GM20000 (cell line): Measurements from ENCODE around the gene HSBP1.

Experiments
- DNase-seq: peaks from one replicate; pipeline ENCODE4 v3.0.0; 2012; ENCODE audit warnings: low spot score
- TF ChIP-seq, protein P1 (sequence below): IDR thresholded peaks from 2 replicates; pipeline ENCODE4 v1.5.1; 2012; ENCODE audit warnings: mild to moderate bottlenecking, control low read depth; ENCODE audit errors: extremely low read depth, missing control alignments

HSBP1 gene

DNA sequence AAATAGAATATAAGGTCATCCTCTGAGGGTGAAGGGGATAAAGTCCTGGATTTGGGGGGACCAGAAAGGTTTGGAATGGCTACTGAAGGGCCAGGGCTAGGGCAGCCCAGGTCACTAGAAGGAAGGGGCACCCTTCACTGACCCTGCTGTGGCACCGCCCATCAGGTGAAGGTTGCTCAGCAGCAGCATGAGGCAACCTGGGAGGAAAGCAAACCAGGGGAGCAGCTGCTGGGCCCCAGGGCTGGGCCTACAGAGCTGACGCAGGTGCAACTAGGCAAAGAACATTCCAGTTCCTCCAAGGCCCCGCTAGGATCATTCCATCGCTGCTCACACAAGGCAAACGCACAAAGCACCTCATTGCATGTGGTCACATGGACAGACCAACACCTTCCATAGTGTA lies 3.4 kb upstream of the HSBP1 start:
- TF ChIP-seq, protein P1, sequence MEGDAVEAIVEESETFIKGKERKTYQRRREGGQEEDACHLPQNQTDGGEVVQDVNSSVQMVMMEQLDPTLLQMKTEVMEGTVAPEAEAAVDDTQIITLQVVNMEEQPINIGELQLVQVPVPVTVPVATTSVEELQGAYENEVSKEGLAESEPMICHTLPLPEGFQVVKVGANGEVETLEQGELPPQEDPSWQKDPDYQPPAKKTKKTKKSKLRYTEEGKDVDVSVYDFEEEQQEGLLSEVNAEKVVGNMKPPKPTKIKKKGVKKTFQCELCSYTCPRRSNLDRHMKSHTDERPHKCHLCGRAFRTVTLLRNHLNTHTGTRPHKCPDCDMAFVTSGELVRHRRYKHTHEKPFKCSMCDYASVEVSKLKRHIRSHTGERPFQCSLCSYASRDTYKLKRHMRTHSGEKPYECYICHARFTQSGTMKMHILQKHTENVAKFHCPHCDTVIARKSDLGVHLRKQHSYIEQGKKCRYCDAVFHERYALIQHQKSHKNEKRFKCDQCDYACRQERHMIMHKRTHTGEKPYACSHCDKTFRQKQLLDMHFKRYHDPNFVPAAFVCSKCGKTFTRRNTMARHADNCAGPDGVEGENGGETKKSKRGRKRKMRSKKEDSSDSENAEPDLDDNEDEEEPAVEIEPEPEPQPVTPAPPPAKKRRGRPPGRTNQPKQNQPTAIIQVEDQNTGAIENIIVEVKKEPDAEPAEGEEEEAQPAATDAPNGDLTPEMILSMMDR: no peak
- DNase-seq: no peak

DNA sequence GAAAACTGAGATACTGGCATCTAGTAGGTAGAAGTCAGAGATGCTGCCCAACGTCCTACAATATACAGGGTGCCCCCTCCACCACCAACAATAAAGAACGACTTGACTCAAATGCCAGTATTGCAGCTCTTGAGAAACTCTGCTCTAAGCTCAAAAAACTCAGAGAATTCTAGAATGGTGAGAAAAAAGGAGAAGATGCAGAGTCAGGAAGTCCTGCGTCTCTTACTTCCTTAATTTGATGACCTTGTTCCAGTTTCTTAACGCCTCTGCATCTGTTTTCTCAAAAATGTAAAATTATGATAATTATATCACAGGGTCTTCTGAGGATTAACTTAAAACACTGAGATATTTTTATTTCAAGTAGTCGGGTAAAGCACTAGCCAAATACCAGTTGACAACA lies 1.7 kb upstream of the HSBP1 start:
- peak; percentile 56 for DNase-seq
- TF ChIP-seq, protein P1: no peak

- DNase-seq: no peak
- TF ChIP-seq, protein P1: no peak
These were observed 1.0 kb upstream of the HSBP1 start for GRCh38 chr16:83806731-83807130.

DNA sequence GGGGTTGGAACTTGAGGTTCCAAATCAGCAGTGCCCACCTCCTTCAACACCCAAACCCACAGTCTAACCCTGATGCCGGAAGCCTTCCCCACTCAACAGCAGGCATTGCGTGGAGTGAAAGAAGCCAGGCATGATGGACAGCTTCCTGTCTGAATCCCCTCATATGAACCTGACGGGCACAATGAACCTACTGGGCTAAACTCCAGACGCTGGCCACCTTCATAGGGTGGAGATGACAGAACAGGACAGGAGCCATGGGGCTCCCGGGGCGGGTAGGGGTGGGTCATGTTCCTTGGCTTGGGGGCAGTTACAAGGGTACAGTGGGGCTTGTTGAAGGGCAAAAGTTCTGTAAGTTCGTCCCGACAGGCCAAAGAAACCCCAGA lies 460 bp upstream of the HSBP1 start:
- TF ChIP-seq, protein P1: no peak
- DNase-seq: no peak

DNA sequence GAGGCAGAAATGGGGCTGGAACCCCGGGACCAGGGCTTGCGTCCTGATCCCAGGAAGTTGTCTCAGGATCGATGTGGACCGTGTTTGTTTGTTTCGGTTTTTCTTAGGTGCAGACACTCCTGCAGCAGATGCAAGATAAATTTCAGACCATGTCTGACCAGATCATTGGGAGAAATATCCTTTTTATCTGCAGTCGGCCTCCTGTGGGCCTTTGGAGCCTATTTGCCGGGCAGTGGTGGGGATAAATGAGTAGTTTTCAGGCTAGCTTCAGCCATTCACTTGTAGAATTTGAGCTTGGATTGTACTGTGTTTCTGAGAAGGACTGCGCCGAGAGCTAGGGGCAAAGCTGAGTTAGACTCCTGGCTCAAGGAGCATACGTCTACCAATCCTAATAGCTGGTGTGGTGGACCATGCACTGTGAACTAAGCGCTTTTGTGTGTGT lies 816 bp downstream of the HSBP1 start:
- TF ChIP-seq, protein P1: no peak
- DNase-seq: no peak

DNA sequence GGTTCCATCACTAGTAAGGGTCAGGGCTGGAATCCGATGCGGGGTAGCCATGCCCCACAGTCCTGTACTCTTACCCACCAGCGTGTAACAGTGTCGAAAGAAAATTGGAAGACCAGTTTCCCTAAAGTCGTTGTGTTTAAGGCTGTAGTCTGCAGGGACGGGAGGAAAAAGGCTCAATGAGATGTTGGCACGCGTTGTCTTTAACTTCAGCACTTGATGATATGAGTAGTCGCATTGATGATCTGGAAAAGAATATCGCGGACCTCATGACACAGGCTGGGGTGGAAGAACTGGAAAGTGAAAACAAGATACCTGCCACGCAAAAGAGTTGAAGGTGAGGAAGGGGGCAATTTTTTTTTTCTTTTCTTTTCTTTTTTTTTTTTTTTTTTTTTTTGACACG lies 1.3 kb downstream of the HSBP1 start:
- TF ChIP-seq, protein P1: no peak
- DNase-seq: no peak

DNA sequence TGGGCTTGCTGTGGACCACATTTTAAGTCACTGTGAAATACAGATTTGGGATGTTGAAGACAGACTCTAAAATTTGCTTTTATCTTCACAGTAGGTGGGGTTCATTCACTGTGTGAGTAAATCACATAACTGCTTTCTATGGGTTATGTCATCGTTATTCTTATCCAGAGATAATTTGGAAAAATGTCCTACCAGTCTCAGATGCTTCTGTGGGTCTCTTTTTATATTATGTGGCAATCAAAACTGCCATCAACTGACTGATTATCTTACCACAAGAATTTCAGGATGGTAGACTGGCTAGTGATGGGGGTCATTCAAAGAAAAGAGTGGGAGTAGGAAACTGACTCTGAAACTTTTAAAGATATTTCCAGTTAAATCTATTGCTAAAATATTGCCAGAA lies 3.1 kb downstream of the HSBP1 start:
- TF ChIP-seq, protein P1: no peak
- no peak for DNase-seq
